Left hindlimb (tissue), 1 donor: ENCODE data around the gene PXT1.
"Not testable (repeated sequence)": the region's sequence is repeated elsewhere in the genome, so short reads cannot be mapped to it uniquely, and the experiment has no call there.

ENCODE experiments used
- DNase-seq: peaks from one replicate; pipeline ENCODE4 v3.0.0-alpha.2; 2018

Gene PXT1

DNA sequence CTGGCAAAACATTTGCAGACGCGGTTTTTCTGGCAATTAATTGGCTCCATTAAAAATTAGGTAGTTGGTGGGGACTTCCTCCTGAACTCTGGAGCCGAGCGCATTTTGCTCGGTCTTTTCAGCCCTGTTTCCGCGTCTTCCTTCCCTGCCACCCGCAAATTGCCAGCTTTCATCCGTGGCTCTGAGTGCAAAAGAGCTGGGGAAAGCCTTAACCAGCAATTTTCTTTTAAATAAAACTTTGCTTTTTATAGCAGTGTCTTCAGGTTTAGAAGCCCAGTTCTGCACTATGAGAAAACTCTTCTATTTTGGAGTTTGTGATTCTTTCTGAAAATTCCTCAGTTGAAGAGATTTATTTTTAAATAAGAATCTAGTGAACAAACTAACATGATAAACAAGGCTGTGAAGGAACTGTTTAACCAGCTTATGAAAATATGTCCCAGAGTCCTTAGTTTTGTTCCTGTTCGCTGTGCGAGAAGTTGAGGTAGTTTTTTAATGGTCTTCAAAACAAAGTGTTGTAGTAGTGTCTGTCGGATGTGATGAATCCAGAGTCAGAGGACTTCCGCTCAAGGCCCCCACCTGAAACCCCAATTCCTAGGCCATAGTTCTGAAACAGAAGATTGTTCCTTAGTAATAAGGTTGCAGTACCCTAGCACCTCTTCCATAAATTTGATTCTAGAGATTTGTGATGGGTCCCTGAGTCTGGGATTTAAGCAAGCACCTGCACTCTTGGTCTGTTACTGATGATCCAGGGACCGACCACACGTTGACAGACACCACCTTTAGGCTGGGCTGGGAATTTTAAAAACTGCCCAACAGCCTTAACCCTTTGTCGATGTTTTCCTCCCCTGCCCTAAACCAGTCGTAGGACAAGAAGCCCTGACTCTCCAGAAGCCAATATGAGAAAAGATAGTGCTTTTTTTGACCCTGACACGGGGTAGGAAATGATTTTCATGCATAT is 1.1 kb upstream of the PXT1 start:
- no peak for DNase-seq

DNA sequence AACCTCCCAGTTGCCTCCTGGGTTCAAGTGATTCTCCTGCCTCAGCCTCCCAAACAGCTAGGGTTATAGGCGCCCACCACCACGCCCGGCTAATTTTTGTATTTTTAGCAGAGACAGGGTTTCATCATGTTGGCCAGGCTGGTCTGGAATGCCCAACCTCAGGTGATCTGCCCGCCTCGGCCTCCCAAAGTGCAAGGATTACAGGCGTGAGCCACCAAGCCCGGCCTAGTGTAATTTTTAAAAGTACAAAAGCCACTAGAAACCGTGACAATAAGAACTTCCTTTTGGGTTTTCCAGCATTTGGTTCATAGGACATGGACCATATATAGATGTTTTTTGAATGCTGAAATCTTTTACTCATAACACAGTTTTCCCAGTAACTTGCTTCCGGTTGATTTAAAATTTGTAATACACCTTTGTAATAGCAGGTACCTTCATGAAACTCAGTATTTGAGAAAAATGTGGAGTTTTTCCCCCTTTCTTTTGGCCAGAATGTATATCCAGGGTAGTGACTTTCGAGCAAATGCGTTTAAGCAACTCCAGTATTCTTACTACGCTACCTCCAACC is 467 bp downstream of the PXT1 start:
- no peak for DNase-seq

DNA sequence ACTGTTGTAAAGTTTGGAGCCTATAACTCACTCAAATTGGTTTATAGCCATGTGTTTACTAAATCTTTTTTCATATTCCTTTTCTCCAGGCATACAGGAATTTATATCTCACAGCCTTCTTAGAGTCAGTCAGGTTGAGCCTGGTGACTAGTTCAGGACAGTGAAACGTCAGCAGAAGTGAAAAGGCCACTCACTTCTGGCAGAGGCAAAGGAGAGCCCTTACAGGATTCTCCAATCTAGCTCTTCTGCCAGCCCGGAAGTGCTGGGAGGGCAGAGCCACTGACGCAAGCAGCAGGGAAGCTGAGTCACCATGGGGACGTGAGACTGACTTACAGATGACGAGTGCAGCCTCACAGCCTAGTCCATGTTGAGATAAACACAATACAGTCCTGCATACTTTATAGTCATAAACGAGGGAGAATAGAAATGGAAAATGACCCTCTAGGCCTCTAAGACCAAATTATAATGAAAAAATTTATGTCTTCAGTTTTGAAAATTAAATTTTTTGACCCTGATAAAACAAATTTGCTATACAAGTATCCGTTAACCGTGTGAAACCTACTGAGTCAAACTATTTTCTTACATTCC is 1.3 kb downstream of the PXT1 start:
- peak; percentile 85 for DNase-seq

DNA sequence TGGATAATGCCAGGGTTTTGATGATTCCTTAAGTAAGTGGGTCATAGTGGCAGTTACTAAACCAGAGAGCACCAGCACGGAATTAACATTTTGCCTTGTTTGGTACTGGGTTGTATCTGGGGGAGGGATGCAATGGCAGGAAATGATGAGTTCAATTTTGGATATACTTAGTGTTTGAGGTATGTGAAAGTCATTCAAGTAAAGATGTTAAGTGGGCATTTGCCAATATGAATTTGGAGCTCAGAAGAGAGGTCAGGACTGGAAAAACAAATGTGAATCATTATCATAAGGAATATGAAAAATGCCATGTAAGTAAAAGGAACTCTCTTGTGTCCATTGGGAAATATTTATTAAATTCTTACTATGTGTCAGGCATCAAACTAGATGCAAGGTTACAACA is 6.2 kb downstream of the PXT1 start:
- DNase-seq = no peak

DNA sequence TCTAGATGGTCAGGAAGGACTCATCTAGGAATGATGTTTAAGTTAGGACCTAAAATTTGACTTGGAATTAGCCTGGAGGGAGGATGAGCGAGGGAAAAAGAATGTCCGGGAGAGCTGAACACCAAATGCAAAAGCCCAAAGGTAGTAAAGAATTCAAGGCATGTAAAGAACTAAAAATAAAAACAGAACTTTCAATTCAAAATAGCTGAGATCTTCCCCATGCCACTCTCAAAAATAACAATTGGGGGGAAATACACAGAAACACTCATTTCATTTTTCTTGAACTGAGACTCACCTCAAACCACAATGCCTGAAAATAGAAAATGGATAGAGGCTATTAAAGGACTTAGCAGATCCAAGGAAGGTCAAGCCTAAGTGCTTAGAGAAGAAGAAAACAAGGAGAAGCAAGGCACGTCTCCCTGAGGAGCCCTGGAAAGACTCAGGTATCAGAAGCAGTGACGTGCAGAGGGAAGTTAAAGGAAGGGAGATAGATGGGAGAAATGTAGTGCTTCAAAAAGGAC is 10.4 kb downstream of the PXT1 start:
- no peak for DNase-seq

DNA sequence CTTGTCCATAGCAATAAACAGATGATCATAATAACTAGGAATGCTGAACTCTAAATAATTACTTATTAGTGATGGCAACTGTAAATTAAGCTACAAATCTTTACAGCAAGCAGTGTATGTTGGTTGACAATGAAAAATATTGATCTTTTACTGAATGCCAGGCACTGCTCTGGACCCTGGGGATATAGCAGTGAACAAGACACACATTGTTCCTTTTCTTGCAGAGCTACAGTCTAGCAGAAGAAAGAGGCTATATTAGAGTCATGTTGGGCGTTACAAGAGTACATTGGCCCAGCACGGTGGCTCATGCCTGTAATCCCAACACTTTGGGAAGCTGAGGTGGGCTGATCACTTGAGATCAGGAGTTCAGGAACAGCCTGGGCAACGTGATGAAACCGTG is 11.5 kb downstream of the PXT1 start:
- DNase-seq = no peak

DNA sequence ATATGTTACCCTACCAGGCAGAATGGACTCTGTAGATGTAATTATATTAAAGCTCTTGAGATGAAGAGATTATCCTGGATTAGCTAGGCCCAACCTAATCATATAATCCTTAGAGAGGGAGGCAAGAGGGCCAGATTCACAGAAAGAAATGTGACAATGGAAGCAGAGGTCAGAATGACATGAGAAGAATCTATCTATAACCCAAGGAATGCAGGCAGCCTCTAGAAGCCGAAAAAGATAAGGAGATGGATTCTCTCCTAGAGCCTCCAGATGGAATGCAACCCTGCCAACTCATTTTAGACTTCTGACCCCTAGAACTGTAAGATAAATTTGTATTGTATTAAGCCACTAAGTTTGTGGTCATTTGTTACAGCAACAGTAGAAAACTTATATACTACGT is 12.3 kb downstream of the PXT1 start:
- DNase-seq = no peak

DNA sequence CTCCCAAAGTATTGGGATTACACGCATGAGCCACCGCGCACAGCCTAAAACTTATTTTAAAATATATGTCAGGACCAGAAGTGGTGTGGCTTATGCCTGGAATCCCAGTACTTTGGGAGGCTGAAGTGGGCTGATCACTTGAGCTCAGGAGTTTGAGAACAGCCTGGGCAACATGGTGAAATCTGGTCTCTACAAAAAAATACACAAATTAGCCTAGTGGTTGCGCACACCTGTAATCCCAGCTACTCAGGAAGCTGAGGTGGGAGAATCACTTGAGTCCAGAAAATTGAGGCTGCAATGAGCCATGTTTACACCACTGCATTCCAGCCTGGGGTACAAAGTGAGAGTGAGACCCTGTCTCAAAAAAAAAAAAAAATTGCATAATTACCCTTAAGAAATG is 13.7 kb downstream of the PXT1 start:
- DNase-seq = no peak

DNA sequence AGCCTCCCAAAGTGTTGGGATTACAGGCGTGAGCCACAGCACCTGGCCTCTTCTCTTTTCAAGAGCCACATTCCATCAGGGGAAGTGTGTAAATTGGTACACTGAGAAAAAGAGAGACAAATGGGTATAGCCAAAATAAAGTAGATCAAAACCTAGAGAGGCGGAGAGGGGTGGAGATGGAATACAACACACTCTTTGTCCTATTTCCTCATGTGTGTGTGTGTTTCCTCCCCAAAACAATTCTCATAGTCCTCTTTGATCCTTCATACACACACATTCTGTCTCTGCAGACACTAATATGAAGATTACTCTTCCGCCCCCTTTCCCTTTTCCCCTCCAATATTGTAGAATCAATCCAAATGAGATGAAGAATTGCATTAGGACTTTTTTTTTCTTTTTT is 16.0 kb downstream of the PXT1 start:
- no peak for DNase-seq

DNA sequence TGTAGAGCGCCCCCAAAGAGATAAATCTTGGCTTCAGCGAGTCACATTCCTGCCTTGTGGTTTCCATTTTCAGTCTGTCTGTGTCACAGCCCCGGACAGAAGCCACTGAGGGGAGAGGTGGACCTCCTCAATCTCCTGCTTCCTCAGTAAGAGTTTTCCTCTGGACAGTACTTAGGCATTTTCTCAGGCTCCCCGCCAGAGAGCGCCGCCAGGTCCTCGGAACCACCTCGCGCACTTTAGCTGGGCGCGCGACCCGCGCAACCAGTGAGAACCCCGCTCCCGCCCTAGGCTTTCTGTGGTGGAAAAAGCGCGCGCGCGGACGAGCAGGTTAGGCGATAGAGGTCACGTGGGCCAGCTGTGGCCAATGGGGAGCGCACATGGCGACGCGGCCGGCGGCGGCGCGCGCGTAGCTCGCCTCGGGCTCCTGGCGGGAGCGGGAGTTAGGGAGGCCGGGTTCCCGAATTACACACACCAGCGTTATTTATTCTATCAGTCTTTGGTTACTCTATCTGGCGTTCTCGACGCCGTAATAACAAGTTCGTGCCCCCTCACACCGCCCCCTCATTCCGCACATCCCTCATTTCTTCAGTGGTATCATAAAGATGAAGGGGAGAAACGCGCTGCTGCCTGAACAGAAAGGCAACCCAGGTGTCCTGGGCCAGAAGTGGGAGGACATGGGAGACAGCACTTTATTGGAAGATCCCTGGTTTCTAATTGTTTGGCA is 19.4 kb downstream of the PXT1 start:
- peak; percentile 99 for DNase-seq

DNA sequence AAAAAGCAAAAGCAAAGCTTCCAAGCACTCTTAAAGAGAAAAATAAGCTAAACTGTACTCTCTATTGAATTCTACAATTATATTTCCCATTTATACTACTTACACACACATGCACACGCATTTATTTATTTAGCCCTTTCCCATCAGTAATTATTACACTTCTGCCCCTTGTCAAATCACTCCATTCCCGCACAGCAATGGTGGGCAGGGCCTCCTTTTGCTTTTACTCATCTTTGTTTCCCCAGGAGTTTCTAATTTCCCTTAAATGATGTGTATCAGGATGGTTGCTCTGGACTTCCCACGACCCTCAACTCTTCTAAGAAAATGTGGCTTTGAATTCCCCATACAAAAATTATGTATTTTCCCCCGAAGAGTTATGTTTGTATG is 19.9 kb downstream of the PXT1 start:
- no peak for DNase-seq

DNA sequence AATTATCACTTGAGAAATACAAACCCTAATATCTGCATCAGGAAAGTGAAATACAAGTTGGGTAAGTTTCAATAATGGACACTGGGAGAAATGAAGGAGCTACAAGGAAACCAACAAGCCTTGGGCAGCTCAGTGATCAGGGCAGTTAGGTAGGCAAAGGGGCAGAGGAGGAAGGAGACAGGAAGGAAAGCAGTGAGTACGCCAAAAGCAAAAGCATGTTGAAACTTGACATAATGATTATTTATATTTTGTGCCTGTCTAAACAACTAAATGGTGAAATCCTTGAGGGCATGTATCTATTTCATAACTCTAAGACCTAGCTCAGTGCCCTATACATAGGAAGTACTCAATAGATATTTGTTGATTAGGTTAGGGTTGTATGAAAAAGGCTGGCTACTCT is 23.3 kb downstream of the PXT1 start:
- no peak for DNase-seq

DNA sequence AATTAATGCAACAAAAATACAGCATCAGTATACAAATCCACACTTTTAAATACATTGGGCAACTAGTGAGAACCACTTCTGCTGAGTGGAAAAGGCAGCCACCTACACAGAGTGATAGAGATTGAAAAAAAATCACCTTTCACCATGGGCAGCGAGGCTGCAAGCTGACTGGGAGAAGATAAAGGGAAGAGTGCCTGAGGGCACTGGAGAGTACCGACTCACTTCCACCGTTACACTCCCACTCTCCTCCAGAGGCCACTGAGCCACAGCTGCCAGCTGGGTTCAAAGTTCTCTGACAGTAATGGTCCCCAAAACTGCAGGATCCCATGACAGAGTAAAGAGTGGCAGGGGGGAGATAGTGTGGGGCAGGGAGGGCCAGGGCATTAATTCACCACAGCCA is 24.1 kb downstream of the PXT1 start:
- DNase-seq = no peak

DNA sequence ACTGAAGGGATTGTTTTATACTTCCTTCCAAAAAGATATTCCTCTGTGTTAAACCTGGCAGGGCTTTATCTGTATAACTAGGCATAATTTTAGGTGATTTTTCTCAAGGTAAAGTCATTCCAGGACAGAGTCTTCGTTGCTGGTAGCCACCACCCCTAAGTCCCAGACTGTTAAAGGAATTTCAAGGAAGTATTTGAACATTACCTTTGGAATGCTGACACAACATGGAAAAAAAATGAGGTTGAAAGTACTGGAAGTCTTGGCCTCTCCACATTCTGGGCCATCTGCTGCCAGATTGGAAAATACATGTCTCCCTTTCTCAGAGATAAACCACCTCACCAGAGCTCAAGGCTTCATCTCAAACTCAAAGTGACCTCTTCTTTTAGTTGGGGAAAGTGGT is 28.2 kb downstream of the PXT1 start:
- DNase-seq = no peak

DNA sequence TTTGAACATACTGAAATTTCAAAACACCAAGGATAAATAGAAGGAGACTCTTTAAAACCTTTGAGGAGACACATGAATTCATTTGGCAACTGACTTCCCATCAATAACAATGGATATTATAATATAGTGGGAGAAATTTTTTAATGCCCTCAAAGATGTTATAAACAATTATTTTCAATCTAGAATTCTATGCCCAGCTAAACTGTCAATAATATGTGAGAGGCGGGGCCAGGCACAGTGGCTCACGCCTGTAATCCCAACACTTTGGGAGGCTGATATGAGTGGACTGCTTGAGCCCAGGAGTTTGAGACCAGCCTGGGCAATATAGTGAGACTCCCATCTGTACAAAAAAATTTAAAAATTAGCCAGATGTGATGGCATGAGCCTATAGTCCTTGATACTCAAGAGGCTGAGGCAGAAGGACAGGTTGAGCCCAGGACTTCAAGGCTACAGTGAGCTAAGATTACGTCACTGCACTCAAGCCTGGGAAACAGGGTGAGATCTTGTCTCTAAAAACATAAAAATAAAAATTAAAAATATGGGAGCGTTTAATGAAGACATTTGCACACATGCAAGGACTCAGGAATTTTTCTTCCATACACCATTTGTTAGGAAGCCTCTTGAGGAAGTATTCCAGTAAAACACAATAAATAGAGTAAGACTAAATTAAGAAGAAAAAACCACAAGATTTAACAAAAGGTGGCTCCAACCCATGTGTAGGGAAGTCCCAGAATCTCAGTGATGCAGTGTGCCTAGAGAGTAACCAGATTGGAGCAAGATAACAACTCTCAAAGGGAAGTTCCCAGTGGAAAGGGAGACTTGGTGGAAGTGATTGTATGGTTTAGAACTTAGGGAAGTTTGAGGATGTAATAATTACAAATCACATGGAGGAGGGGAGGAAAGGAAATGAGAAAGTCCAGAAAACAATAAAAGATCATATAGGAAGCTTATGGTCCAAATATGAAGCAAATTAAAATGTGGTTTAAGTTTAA is 28.9 kb downstream of the PXT1 start:
- DNase-seq = no peak

DNA sequence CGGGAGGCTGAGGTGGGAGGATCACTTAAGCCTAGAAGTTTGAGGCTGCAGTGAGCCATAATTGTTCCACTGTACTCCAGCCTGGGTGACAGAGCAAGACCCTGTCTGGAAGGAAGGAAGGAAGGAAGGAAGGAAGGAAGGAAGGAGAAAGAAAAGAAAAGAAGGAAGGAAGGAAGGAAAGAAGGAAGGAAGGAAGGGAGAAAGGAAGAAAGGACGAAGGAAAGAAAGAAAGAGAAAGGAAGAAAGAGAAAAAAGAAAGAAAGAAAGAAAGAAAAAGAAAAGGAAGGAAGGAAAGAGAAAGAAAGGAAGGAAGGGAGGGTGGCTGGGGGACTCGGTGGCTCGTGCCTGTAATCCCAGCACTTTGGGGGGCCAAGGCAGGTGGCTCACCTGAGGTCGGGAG is 32.9 kb downstream of the PXT1 start:
- not testable (repeated sequence) for DNase-seq

DNA sequence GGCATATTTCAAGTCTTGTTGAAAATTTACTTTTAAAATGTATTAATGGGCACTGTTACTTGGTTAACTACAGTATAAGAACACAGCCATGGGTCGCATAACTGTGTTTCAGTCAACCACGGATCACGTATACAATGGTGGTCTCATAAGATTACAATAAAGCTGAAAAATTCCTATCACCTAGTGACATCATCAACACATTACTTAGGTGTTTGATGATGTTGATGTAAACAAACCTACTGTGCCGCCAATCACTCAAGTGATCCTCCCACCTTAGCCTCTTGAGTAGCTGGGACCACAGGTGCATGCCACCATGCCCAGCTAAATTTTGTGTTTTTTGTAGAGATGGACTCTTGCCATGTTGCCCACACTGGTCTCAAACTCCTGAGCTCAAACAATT is 38.5 kb downstream of the PXT1 start:
- DNase-seq = no peak

DNA sequence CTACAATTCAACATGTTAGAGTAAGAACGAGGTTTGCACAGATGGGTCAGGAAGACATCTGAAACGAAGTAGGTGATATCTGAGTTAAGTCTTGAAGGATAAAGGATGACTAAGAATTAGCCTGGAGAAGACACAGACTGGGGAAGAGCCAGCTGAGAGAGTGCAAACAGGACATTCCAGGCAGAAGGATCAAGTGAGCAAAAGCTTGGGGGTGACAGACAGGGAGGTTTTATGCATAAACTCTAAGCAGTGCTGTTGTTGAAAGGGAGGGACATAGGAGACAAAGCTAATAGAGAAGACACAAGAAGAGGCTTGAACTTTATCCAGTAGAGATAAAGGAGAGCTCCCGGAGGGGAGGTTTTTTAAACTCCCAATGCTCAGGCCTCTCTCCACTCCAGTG is 40.2 kb downstream of the PXT1 start:
- DNase-seq = no peak

DNA sequence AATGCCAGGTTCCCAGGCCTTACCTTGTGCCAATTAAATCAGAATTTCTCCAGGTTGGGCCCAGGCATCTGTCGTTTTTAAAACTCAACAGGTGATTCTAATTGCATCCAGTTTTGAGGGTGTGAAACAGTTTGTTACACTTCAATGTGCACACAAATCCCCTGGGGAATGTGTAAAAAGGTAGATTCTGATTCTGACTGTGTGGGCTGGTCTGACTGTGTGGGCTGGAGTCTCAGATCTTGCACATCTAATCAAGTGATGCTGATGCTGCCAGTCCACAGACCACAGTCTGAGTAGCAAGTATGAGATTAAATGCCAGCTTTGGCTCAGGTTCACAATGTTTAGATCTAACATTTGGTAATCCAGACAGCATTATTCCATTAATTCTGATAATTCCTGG is 42.7 kb downstream of the PXT1 start:
- DNase-seq = no peak

DNA sequence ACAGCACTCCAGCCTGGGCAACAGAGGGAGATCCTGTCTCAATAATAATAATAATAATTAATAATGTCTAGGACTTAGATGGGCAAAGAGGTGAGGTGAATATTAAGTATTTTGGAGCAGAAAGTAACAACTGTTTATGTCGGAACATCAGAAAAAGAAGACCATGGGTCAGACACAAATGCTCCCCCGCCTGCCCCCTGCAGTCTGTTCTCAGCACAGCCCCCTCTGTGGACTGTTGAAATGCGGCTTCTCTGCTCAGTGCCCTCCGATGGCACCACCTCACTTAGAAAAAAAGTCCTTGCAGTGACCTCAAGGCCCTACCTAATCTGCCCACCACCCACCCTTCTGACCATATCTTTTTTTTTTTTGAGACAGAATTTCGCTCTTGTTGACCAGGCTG is 50.0 kb downstream of the PXT1 start:
- no peak for DNase-seq

DNA sequence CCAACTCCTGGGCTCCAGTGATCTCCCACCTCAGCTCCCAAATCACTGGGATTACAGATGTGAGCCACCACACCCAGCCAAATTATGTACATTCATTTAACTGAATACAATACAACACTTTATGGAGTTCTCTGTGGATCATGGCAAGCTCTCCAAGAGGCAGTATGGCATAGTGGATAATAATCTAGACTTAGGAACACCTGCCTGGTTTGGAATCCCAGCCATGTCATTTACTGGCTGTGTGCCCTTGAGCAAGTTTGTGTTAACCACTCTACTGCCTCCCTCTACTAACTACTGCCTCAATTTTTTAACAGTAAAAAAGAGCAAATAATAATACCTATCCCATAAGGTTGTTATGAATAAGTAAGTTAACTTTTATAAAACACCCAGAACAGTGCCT is 53.3 kb downstream of the PXT1 start:
- DNase-seq = no peak
